GM10847 (cell line): ENCODE data around the gene MUC2.

ENCODE experiments used
- POLR2A ChIP-seq: IDR thresholded peaks from 2 replicates; pipeline ENCODE4 v1.6.1; 2011; ENCODE audit not compliant: insufficient read length; ENCODE audit errors: extremely low read depth

The MUC2 gene

DNA sequence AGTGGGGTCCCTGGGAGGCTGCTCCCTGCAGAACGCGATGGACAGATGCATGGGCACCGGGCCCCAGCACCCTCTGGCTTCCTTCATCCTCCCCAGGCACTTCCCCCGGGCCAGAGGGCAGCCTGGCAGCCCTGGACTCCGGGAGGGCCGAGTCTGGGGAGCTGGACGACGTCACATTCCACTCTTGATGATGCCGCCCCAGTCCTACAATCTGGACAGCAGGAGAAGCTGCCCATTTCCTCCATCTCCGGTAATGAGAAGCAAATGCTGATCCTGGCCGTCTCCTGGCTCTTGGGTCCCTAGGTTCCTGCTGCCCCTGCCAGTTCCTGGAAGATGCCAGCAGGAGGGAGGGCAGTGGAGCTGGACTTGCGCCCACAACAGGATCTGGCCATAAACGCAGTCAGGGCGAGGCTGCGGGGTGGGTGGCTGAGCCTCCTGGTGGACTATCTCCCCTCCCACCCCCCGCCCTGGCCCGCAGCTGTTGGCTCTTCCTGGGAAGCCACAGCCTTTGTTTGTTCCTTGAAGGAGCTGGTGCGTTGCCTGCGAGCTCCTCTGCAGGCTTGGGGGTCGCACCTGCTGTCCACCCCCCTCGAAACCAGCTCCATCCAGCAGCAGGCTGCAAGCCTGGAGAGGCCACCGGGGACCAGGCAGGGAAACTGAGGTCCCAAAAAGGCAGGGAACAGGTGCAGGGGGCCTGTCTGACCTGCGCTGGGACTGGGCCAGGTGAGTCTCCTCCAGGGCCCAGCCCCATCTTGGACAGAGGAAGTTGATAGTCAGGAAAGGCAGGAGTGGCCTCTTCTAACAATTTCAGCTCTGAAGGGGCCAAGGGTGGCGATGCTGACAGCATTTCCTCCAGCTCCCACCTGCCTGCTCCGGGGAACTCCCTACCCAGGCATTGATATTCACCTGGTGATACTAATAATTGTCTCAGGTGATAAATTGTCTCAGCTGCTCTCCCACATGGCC lies 20.2 kb upstream of the MUC2 start:
- no peak for TF ChIP-seq POLR2A

DNA sequence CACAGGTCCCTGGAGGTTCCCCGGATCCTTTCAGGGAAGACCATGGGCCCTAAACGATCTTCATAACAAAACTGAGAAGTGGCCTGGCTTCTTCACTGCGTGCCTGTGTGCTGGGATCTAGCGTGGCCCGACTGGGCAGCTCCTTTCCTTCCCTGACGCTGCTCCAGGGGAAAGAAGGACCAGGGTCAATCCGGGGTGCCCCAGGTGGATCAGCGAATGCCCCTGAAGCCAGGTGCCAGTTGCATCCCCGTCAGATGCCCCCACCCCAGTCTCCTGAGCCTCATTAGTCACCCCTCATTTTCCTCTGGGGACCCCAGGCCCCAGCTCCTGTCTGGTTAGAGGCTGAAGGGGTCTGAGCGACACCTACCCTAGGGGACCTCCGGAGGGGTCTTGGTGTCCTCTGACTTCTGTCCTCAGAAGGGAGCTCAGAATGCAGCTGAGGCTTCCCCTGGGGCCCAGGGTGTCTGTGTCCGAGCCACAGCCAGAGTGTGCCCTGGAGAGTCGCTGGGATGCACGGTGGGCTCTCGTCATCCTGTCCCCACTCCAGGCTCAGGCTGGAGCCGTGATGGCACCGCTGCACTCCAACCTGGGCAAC lies 19.5 kb upstream of the MUC2 start:
- TF ChIP-seq POLR2A = no peak

DNA sequence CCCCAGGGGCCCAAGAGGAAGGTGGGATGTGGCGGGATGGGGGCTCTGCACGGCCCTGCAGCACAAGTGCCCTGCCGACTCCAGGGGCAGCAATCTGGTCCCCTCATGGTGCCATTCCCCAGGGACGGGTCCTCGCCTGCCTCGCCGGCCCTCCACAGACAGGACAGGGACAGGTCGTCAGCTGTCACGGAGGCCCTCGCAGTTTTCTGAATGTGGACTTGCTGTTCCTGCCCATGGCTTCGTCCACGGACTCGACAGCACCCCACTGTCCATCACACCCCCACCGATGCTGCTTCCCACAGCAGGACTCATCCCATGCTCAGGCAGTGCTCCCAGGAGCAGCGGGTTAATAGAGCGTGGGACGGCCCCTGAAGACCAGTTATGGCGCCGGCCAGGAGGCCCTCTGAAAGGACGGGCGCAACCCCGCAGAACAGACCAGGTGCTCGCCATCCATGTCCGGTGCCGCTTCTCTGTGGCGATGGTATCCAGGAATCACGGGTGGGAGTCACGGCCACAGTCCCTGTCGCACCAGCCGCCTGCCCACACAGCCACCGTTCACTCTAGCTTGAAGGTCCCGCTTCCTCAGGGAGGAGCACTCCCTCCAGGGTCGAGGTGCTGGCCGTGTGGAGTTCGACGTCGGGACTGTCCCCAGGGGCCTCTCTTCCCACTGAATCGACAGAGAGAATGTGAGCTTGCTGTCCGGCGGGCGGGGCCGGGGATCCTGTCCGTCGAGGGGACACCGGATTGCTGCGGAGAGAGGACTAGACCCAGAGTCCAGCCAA lies 18.5 kb upstream of the MUC2 start:
- TF ChIP-seq POLR2A = no peak

DNA sequence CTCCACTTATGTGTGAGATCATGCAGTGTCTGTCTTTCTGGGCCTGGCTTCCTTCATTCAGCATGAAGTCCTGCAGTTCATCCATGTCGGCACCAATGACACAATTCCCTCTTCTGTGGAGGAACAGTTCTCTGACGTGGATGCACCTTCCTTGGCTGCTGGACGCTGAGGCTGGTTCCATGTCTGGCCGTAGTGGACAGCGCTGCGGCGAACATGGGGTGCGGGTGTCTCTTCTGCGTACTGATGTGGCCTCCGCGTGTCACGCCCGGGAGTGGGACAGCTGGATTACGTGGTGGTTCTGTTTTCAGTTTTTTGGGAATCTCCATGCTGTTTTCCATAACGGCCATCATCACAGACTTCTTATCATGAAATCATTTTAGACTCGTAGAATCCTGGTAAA lies 16.9 kb upstream of the MUC2 start:
- TF ChIP-seq POLR2A = no peak

DNA sequence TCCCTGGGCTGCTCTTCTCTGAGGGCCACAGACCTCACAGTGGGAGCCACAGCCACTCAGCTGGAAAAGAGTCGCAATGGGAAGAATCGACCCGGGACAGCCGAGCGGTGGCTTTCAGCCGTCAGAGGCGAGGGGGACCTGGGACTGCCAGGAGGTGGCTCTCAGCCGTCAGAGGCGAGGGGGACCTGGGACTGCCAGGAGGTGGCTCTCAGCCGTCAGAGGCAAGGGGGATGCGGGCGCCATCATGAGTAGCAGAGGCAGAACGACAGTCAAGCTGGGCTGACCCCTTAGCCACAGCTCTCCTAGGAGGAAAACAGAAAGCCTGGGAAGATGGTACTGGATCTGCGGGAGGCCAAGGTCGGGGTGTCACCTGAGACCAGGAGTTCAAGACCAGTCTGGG lies 14.9 kb upstream of the MUC2 start:
- no peak for TF ChIP-seq POLR2A

DNA sequence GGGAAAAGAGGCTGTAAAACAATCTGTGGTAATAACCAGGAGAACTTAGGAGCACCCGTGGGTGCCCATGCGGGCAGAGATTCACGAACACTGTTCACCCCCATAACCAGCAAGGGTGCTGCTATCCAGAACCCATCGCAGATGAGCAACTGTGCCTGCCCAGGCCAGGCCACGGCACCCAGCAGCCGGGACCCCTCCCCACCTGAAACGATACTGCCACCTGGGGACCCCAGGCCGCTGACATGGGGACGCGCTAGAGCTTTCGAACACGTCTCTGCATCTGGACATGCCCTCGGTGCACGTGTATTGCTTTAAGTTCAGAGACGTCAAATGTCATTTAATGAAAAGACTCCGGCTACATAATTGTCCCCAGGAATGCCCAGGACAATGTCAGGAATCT lies 14.3 kb upstream of the MUC2 start:
- TF ChIP-seq POLR2A = no peak

DNA sequence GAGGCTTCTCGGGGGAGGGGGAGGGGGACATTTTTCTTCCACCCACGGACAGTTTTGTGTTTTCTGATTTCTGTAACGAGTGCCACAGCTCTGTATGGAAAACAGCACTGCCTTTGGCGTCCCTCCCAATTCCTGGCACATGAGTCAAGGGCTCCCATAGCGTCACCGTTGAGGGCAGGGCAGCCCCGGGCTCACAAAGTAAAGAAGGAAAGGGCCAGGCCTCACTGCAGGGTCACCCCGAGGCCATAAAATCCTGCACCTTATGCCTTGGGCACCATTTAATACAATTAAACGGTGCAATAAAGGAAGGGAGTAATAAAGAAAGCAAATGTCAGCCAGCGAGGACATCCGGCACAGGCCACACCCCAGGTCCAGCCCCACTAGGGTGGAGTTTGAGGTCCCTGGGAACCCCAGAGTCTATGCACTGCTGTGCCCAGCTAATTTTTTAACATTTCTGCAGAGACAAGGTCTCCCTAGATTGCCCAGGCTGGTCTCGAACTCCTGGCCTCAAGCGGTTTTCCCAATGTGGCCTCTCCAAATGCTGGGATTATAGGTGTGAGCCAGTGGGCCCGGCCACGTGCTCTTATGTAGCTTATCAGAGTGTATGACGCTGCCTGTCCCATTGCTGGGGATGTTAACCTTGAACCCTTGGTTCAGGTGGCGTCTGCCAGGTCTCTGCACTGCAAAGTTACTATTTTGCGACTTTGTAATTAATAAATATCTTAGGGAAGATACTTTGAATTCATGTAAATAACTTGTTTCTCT lies 13.6 kb upstream of the MUC2 start:
- TF ChIP-seq POLR2A = no peak

DNA sequence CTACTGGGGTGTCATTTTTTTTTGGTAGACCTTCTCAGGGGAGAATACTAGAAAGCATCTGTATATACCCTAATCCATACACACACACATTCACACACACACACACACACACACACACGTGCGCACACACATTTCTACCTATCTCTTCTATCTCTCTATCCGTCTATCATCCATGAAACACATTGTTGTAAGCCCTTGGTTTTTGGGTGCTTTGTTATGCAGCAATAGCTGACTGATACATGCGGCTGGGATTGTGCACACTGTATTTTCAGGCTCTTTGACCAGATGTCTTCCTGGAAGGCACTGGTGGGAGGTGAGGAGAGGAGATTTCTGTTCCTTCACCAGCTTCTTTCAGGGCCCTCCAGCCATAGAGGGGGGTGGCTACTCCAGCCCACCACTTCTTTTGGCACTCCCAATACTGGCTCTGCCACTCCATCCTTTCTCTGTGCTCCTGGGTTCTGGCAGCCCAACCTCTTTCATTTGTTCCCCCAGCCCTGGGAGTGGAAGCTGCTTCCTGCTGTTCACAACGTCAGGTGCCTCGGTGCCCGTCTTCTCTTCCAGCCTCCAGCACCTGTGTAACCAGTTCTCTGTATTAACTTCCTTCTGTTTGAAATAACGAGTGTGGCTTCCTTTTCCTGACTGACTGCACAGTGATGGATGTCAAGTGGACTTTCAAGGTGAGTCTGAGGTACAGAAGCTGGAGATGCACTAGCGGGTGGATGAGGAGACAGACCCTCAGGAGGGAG lies 12.4 kb upstream of the MUC2 start:
- no peak for TF ChIP-seq POLR2A

DNA sequence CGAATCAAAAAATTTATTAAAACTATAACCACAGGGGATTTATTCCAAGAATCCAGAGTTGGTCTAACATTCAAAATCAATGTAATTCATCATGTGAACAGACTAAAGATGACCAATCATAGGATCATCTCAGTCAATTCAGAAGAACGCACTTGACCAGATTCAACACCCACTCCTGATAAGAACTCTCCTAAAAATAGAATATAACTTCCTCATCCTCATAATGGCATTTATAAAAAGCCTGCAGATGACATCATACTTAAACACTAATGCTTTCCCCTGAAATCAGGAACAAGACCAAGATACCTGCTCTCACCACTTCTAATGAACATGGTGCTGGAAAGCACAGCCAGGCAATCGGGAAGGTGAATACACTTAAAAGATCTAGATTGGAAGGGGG lies 10.5 kb upstream of the MUC2 start:
- no peak for TF ChIP-seq POLR2A

DNA sequence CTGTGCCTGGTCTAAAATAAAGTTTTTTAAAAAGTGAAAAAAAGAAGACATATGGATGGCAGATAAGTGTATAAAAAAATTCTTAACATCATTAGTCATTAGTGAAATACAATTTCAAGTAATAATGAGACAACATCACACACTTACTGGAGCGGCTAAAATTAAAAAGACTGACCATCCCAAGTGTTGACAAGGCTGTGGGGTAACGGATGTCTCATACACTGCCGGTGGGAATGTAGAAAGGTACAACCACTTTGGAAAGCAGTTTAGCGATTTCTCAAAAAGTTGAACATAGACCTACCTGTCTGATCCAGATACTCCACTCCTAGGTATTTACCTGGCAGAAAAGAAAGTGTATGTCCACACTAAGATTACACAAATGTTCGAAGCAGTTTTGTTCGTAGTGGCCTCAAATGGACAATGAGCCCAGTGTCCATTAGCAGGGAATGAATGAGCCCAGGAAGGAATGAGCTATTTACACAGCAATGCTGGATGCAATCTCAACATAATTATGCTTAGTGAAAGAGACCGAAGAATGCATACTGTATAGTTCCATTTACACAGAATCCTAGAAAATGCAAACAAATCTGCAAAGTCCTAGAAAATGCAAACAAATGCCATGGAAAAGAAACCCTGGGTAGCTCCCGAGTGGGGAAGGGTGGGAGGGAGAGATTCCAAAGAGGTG lies 6.7 kb upstream of the MUC2 start:
- no peak for TF ChIP-seq POLR2A

DNA sequence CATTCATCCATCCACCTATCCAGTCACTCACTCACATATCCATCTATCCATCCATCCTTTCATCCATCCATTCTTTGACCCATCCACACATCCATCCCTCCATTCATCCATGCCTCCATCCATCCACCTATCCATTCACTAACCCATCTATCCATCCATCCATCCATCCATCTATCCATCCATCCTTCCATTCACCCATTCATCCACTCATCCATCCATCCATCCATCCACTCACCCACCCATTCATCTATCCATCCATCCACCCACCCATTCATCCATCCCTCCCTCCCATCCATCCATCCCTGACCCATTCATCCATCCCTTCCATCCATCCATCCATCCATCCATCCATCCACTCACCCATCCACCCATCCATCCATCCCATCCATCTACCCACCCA lies 4.9 kb upstream of the MUC2 start:
- TF ChIP-seq POLR2A = no peak

DNA sequence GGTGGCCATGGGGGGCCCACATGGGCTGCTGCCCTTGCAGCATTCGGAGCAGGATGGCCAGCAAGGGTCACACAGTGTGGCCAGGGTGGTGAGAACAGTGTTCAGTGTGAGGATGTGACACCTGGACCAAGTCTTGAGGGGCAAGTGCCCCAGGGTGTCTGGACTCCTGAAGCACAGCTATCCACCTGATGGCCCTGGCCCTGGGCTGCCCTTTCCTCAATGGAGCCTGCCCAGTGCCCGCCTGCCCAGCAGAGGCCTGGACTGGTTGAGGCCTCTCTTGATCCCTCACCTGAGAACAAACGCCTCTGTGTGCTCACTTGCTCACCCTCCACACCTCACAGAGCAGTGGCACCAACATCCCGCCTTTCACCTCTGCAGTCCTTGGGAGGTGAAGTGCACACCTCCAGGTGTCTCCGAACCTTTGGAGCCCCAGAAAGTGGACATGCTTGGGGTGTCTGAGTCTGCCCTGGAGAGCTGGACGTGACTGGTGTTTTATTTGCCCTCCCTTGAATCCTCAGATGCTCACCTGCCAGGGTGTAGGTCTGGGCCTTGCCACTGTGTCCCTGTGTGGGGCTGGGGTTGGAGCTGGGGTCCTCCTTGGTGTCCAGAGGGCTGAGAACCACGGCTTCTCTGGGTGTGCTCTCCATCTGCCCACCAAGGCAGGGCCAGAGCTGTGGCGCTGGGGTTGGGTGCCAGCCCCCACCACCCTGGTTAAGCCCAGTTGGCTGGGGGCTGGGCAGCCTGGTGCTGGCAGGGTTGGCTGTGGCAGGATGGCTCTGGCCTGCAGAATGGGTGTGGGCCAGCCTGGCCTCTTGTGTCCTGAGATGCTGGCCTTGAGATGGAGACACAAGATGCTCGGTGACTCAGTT lies 3.8 kb upstream of the MUC2 start:
- no peak for TF ChIP-seq POLR2A

DNA sequence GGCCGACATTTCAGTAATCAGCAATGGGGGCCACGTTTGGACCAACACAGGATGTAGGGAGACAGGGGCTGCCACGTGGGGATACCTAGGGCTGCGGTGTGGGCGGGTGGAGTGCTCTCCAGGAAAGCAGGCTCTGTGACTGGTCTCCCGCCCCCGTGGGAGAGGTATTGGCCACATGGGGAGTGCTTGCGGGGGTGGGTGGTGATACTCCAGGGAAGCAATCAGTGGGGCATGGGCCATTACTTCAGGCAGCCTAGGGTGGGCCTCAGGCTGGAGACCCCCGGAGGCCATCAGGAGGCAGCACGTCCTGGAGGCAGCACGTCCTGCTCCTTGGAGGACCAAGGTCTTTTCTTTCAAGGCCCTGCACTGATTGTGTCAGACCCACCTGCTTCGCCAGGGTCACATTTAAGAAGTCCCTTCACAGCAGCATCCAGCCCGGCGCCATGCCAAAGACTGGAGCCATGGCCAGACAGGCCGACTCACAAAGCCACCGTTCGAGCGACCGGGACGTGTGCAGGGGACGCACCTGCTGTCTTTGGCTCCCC lies 3.0 kb upstream of the MUC2 start:
- TF ChIP-seq POLR2A = no peak
